ENCODE data around the gene LSM7.

- TF ChIP-seq CTCF (IDR thresholded peaks at IDR 0.05) (no peak), POLR2AphosphoS5 (IDR thresholded peaks at IDR 0.05; ENCODE audit: low read depth, low read length) (no peak), REST (IDR thresholded peaks at IDR 0.05; ENCODE audit: insufficient read depth in 1 of 2, low read depth in 2 of 2, low read length in 1 of 2) (no peak), TCF7L2 (IDR thresholded peaks at IDR 0.05; ENCODE audit: low read depth, low read length) (no peak), SIN3A (IDR thresholded peaks at IDR 0.05; ENCODE audit: borderline replicate concordance, insufficient read depth, low read depth, low read length) (no peak)
Observed at GRCh38 chr19:2336528-2337328, 8.3 kb upstream of the LSM7 start.

All from Panc1 (cell line).